Uterus (tissue), 2 donors: ENCODE data around the gene TINAGL1.

Experiments
- POLR2A ChIP-seq, 2 donors: fragments of 450-650 bp; IDR thresholded peaks; one replicate each; pipeline ENCODE4 v1.6.1; 2016; ENCODE audit warnings: antibody characterized with exemption in 2 of 2, mild to moderate bottlenecking in 1 of 2, moderate library complexity in 1 of 2
- TF ChIP-seq, protein P1 (sequence below), 4 experiments: fragments of 200-600 bp in 2 of 4; fragments of 450-650 bp in 2 of 4; sonication (generic) in 2 of 4; IDR thresholded peaks; one replicate each; pipeline ENCODE4 v1.5.1; 2016 to 2019; ENCODE audit warnings: antibody characterized with exemption in 4 of 4, mild to moderate bottlenecking in 2 of 4, moderate library complexity in 1 of 4

DNA sequence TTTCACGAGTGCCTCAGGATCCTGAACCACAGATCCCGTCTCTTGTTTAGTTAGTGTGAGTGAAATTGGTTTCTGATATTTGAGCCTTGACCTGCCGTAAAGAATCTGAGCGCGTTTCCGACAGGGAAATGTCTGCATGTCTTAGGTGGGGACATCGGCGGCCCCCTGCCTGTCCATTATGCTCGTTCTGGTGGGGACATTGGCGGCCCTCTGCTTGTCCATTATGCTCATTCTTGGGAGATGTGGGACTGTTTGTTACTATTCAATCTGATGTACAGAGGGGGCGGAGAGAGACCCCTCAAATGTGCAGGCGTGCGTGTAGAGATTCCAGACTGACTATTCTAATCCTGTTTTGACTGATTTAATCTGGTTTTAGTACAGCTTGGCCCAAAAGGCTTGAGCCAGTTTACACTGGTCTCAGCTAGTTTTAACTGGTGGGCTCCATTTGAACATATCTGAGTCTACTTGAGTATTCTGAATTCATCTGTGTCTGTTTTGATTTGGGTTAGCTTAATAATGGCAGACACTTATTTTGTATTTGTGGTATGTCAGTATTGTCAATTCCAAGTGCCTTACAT, 6.6 kb upstream of the TINAGL1 start:
- TF ChIP-seq, protein P1, sequence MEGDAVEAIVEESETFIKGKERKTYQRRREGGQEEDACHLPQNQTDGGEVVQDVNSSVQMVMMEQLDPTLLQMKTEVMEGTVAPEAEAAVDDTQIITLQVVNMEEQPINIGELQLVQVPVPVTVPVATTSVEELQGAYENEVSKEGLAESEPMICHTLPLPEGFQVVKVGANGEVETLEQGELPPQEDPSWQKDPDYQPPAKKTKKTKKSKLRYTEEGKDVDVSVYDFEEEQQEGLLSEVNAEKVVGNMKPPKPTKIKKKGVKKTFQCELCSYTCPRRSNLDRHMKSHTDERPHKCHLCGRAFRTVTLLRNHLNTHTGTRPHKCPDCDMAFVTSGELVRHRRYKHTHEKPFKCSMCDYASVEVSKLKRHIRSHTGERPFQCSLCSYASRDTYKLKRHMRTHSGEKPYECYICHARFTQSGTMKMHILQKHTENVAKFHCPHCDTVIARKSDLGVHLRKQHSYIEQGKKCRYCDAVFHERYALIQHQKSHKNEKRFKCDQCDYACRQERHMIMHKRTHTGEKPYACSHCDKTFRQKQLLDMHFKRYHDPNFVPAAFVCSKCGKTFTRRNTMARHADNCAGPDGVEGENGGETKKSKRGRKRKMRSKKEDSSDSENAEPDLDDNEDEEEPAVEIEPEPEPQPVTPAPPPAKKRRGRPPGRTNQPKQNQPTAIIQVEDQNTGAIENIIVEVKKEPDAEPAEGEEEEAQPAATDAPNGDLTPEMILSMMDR (IDR thresholded peaks at IDR 0.05): no peak
- TF ChIP-seq POLR2A (IDR thresholded peaks at IDR 0.05): no peak
